Measurements from ENCODE around the gene LYRM7.

Gene LYRM7

GRCh38 chr5:131212471-131213021 is 41.8 kb downstream of the LYRM7 start:
- H3K27ac ChIP-seq = no peak overlapping the region
- TF ChIP-seq CTCF (conservative IDR thresholded peaks at IDR 0.05) (no peak), ZFX (IDR thresholded peaks at IDR 0.05) (no peak)

- TF ChIP-seq CTCF (conservative IDR thresholded peaks at IDR 0.05) (no peak), ZFX (IDR thresholded peaks at IDR 0.05) (no peak)
- no peak overlapping the region for H3K27ac ChIP-seq
These were observed 44.0 kb downstream of the LYRM7 start for GRCh38 chr5:131214609-131215227.

GRCh38 chr5:131217791-131218190 is 47.0 kb downstream of the LYRM7 start:
- TF ChIP-seq CTCF (conservative IDR thresholded peaks at IDR 0.05) (no peak), ZFX (IDR thresholded peaks at IDR 0.05) (no peak)
- H3K27ac ChIP-seq = no peak overlapping the region

GRCh38 chr5:131218392-131218791 is 47.6 kb downstream of the LYRM7 start:
- no peak overlapping the region for H3K27ac ChIP-seq
- TF ChIP-seq ZFX (IDR thresholded peaks at IDR 0.05) = no peak
- no peak for TF ChIP-seq CTCF (conservative IDR thresholded peaks at IDR 0.05)

GRCh38 chr5:131220566-131220965 is 49.8 kb downstream of the LYRM7 start:
- H3K27ac ChIP-seq = no peak overlapping the region
- TF ChIP-seq CTCF (conservative IDR thresholded peaks at IDR 0.05) = no peak
- TF ChIP-seq ZFX (IDR thresholded peaks at IDR 0.05) = no peak

GRCh38 chr5:131221008-131221703 is 50.4 kb downstream of the LYRM7 start:
- no peak for TF ChIP-seq CTCF (conservative IDR thresholded peaks at IDR 0.05)
- no peak for TF ChIP-seq ZFX (IDR thresholded peaks at IDR 0.05)
- H3K27ac ChIP-seq = no peak overlapping the region

- TF ChIP-seq ZFX (IDR thresholded peaks at IDR 0.05) (no peak), CTCF (conservative IDR thresholded peaks at IDR 0.05) (no peak)
- no peak overlapping the region for H3K27ac ChIP-seq
These were observed 51.1 kb downstream of the LYRM7 start for GRCh38 chr5:131221888-131222287.

Data from C4-2B (cell line).